Astrocyte of the spinal cord (primary cell): Measurements from ENCODE around the gene PRLH.

Experiments used
- DNase-seq: peaks from one replicate; pipeline ENCODE4 v3.0.0; 2011; ENCODE audit warnings: low read depth, low spot score
- H3K4me3 ChIP-seq: 2 replicates; pipeline ENCODE4 v1.5.1; 2011; ENCODE audit warnings: low read depth, mild to moderate bottlenecking, low read length, moderate library complexity
- in situ Hi-C: cut with HindIII; loops from 2 replicates; pipeline ENCODE4 v1.10.0; 2017; ENCODE audit warnings: low sequenced_read_pairs
- TF ChIP-seq, protein P1 (sequence below): IDR thresholded peaks from 2 replicates; pipeline ENCODE4 v1.5.1; 2012; ENCODE audit warnings: low read depth, mild to moderate bottlenecking, low read length, inconsistent platforms

Gene PRLH

GRCh38 chr2:237569041-237569440, 2.7 kb downstream of the PRLH start:
- TF ChIP-seq, protein P1, sequence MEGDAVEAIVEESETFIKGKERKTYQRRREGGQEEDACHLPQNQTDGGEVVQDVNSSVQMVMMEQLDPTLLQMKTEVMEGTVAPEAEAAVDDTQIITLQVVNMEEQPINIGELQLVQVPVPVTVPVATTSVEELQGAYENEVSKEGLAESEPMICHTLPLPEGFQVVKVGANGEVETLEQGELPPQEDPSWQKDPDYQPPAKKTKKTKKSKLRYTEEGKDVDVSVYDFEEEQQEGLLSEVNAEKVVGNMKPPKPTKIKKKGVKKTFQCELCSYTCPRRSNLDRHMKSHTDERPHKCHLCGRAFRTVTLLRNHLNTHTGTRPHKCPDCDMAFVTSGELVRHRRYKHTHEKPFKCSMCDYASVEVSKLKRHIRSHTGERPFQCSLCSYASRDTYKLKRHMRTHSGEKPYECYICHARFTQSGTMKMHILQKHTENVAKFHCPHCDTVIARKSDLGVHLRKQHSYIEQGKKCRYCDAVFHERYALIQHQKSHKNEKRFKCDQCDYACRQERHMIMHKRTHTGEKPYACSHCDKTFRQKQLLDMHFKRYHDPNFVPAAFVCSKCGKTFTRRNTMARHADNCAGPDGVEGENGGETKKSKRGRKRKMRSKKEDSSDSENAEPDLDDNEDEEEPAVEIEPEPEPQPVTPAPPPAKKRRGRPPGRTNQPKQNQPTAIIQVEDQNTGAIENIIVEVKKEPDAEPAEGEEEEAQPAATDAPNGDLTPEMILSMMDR = no peak
- no peak for DNase-seq
- in situ Hi-C loops = no loop called here
- no peak overlapping the region for H3K4me3 ChIP-seq

- TF ChIP-seq, protein P1 = no peak
- in situ Hi-C loops = no loop called here
- no peak for DNase-seq
- no peak overlapping the region for H3K4me3 ChIP-seq
These were observed 3.5 kb downstream of the PRLH start for GRCh38 chr2:237569896-237570295.

DNA sequence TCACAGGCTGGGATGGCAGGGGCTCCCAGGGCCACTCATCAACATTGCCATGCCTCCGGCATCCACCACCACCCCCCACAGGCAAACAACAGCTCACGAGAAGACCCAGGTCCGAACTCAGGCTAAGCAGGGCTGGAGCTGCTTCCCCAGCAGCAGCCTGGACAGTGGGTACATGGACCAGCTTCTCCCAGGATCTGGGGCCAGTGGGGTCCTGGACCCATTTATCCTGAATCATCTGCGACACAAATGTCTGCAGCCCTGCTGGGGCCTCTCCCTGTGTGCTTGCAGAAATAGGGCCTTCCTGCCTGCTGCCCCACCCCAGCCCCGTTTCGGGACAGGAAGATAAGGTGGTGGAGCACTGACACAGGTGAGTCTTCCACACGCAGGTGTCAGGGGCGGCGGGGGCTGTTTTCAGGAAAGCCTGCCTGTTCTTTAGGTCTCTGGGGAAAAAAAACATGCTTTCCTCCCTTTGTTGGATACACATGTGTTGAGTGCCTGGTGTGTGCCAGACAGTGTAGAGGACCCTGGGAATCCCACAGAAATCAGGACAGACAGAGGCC, 4.5 kb downstream of the PRLH start:
- no peak overlapping the region for H3K4me3 ChIP-seq
- TF ChIP-seq, protein P1 = no peak
- in situ Hi-C loops = no loop called here
- DNase-seq = no peak

- in situ Hi-C loops = no loop called here
- TF ChIP-seq, protein P1 = no peak
- H3K4me3 ChIP-seq = no peak overlapping the region
- DNase-seq = no peak
These were observed 5.2 kb downstream of the PRLH start for GRCh38 chr2:237571551-237571950.

GRCh38 chr2:237572021-237572741, 5.8 kb downstream of the PRLH start:
- in situ Hi-C loops = no loop called here
- DNase-seq = peak; percentile 79
- TF ChIP-seq, protein P1 = peak; percentile 77
- H3K4me3 ChIP-seq = no peak overlapping the region

DNA sequence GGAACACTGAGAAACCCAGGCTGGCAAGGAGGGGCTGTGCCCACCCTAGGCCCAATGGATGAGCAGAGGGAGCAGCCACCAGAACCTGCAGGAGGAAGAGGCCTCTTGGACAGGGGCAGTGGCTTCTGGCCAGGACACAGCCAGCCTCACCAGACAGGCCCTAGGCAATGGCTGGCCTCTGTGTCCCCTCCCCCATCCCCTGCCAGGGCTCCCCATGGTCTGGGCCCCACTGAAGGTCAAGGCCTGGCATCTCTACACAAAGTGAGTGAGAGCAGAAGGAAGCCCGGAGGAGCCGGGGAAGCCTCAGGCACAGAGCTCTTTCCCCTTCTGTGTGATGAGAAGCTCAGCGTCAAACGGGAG, 6.3 kb downstream of the PRLH start:
- TF ChIP-seq, protein P1 = no peak
- no peak overlapping the region for H3K4me3 ChIP-seq
- no peak for DNase-seq
- in situ Hi-C loops = no loop called here
